Activated naive CD4-positive, alpha-beta T cell treated with anti-CD3 and anti-CD28 coated beads, Interleukin-2, amount 10 ng/mL, durations not matched to agents 7 days and 5 days (primary cell): ENCODE measurements around the gene GOLGA8B.
"Not testable (repeated sequence)": the region's sequence is repeated elsewhere in the genome, so short reads cannot be mapped to it uniquely, and the experiment has no call there.

ENCODE experiments used
- CTCF ChIA-PET: fragments of 350-600 bp; sonication (Branson Sonifier 250); formaldehyde crosslinking; loops from one replicate; lab custom pipeline; 2021; ENCODE audit warnings: antibody characterized with exemption; lab: Charles Lee
- DNase-seq: peaks from one replicate; pipeline ENCODE4 v3.0.0-alpha.2; 2020
- H3K27ac Mint-ChIP-seq: one replicate; pipeline ENCODE4 v1.8.0; 2021; ENCODE audit warnings: mild to moderate bottlenecking, moderate library complexity, mixed read lengths
- H3K27me3 Mint-ChIP-seq: one replicate; pipeline ENCODE4 v1.8.0; 2021; ENCODE audit warnings: mild to moderate bottlenecking, mixed read lengths
- H3K36me3 Mint-ChIP-seq: one replicate; pipeline ENCODE4 v1.8.0; 2021; ENCODE audit warnings: mixed read lengths
- H3K4me1 Mint-ChIP-seq: one replicate; pipeline ENCODE4 v1.8.0; 2021; ENCODE audit warnings: mixed read lengths
- H3K4me3 Mint-ChIP-seq: one replicate; pipeline ENCODE4 v1.8.0; 2021; ENCODE audit warnings: mild to moderate bottlenecking, moderate library complexity, mixed read lengths
- H3K9me3 Mint-ChIP-seq: one replicate; pipeline ENCODE4 v1.8.0; 2021; ENCODE audit warnings: mixed read lengths

Gene GOLGA8B

DNA sequence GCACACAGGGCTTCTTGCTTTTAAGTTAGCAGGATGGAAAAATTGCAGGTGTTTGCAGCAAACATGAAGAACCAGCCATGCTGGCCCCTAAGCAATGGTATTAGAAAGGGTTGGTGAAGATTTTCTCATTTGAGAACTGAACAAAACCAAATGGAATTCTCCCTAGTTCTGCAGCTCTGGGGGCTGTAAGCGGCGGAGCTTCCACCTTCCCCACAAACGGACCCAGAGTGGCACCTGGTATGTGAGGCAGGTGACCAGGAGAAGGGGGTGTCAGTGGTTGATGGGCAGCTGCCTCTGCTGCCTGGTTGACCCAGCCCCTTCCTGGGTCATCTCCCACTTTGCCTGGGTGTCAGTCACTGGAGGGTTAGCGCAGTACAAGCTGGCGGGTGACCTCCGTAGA, 22.6 kb downstream of the GOLGA8B start:
- H3K27ac Mint-ChIP-seq, H3K36me3 Mint-ChIP-seq, H3K4me3 Mint-ChIP-seq, H3K9me3 Mint-ChIP-seq, H3K4me1 Mint-ChIP-seq, DNase-seq, CTCF ChIA-PET, H3K27me3 Mint-ChIP-seq: not testable (repeated sequence)

DNA sequence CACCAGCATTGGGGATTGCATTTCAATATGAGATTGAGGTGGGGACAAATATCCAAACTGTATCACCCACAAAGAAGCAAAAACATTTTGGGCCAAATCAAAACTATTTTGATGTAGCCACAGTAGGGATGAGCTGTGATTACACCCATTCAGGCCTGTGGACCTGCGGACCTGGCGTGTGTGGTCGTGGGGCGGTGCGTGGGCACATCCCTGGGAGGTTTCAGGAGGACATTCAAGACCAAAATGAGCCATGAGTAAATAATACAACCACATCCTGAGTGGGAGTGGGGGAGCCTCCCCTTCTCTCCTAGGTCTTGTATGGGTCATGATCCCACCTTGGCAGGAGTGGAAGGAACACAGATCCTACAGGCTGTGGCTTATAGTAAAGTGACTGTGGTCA, 23.7 kb downstream of the GOLGA8B start:
- H3K9me3 Mint-ChIP-seq, H3K4me3 Mint-ChIP-seq, H3K36me3 Mint-ChIP-seq, H3K27ac Mint-ChIP-seq, CTCF ChIA-PET, H3K27me3 Mint-ChIP-seq, H3K4me1 Mint-ChIP-seq, DNase-seq: not testable (repeated sequence)

DNA sequence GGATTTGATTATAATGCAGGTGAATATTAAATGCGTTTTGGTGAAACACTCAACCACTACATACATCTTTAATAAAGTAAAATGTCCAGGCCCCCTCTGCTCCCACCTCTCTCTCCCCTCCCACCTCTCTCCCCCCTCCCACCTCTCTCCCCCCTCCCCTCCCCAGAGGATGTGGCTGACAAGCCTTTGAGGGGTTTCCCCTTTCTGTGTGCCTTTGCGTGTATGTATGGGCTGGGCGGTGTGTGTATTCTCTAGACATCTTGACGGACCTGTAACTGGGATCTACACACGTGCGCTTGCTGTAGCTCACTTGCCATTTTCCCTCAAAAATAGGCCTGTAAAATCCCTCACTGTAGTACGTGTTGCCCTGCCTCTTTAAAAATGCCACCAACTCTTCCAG, 28.3 kb downstream of the GOLGA8B start:
- DNase-seq, H3K27me3 Mint-ChIP-seq, CTCF ChIA-PET, H3K4me1 Mint-ChIP-seq, H3K4me3 Mint-ChIP-seq, H3K9me3 Mint-ChIP-seq, H3K27ac Mint-ChIP-seq, H3K36me3 Mint-ChIP-seq: not testable (repeated sequence)

DNA sequence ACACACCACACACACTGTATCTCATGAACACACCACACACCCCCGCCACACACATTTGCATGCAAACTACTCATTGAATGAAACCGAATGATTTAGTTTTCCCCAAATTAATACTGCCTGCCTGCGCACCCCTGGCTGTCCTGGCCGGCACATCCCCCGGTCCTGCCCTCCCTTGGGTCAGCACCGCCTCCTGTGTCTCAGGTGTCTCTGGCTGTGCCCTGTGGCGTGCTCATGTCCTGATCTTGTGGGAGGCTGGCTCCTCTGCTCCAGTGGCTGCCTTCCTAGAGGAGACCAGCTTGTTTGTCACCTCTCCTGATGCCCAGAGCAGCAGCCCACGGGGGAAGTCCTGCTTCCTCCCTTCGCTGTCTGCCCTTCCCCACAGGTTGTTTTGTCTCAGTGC, 28.7 kb downstream of the GOLGA8B start:
- H3K4me1 Mint-ChIP-seq, H3K9me3 Mint-ChIP-seq, H3K36me3 Mint-ChIP-seq, CTCF ChIA-PET, H3K27me3 Mint-ChIP-seq, DNase-seq, H3K27ac Mint-ChIP-seq, H3K4me3 Mint-ChIP-seq: not testable (repeated sequence)

DNA sequence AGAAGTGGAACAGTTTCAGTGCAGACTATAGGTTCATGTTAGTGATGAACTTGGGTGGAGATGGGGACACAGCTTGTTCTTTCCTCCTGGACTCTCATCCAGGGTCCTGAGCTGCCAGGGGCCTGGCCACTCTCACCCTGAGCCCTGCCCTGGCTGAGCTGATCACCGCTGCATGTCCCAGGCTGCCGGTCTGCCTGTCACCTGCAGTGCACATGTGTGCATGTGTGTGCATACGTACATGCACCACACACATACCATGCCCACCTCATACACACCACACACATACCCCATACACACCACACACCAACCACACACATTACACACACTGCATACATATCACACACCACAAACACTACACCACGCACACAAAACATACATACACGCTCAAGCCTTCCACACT, 29.3 kb downstream of the GOLGA8B start:
- H3K27ac Mint-ChIP-seq, H3K9me3 Mint-ChIP-seq, H3K4me1 Mint-ChIP-seq, H3K36me3 Mint-ChIP-seq, H3K4me3 Mint-ChIP-seq, DNase-seq, CTCF ChIA-PET, H3K27me3 Mint-ChIP-seq: not testable (repeated sequence)

DNA sequence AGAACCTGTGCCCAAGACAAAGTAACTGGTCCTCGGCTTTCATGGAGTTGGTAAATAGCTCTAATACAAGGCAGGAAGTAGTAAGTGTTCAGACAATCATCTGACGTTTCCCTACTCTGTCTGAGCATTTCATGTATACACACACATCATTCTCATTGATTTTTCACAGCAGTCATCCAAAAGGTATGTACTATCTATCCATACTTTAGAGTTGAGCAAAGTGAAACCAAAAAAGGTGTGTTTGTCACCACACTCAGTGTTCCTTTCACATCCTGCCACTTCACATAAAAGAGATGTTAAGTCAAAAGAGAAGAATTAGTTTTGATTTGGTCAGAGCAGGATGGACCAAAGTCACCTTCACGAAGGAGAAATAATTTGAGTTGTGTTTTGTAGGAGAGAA, 33.3 kb downstream of the GOLGA8B start:
- DNase-seq, H3K4me3 Mint-ChIP-seq, CTCF ChIA-PET, H3K9me3 Mint-ChIP-seq, H3K27ac Mint-ChIP-seq, H3K27me3 Mint-ChIP-seq, H3K4me1 Mint-ChIP-seq, H3K36me3 Mint-ChIP-seq: not testable (repeated sequence)

DNA sequence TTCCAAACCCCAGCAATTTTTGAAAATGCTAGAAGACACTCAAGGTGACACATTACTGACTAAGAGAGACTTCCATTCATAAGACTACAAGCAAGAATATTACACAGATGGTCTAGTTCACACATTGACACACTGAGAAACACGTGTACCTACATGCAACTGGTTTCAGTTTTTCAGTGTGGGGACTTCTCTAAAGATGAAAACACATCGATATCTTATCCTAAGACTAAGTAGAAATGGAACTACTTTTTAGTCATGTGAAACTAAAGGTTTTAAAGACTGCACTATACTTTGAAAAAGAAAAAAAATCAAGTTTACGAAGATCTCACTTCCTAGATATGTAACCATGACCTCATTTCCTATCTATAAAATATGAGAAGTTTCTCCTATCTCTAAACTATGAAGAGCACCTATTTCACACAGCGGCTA, 34.1 kb downstream of the GOLGA8B start:
- H3K9me3 Mint-ChIP-seq, CTCF ChIA-PET, H3K4me1 Mint-ChIP-seq, H3K36me3 Mint-ChIP-seq, H3K27me3 Mint-ChIP-seq, H3K4me3 Mint-ChIP-seq, DNase-seq, H3K27ac Mint-ChIP-seq: not testable (repeated sequence)

DNA sequence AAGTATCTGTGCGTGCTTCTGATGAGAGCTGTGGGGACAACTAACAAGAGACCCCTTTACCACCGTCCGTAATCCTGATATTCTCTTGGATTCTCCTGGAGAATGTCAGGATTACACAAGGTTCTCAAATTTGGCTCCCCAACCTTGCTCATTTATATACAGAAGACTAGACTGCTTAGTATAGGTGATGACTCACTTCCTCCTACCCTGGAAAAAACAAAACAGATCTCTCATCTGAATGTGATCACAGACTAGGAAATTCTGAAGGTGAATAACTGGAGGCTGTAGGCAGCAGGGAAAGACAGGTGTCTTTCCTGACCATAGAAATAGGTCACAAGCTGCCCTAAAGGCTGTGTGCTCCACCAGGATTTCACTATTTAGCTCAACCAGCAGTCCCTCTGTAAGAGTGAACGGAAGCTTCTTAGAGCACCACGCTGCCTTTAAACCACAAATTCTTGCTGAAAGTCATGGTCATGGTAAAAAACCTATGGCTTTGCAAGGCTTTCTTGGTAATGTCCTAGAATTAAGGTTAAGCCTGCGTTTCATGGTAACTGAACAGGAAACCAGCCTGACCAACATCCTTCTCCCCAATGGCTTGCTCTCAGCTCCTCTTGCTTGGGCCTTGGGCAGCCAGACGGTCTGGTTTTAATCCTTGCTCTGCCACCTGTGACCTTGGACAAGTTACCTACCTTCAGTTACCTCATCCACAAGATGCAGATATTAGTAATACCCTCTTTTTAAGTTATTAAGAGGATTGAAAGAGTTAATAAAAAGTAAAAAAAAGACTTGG, 39.4 kb downstream of the GOLGA8B start:
- H3K9me3 Mint-ChIP-seq, DNase-seq, H3K4me3 Mint-ChIP-seq, H3K4me1 Mint-ChIP-seq, CTCF ChIA-PET, H3K27ac Mint-ChIP-seq, H3K36me3 Mint-ChIP-seq, H3K27me3 Mint-ChIP-seq: not testable (repeated sequence)

DNA sequence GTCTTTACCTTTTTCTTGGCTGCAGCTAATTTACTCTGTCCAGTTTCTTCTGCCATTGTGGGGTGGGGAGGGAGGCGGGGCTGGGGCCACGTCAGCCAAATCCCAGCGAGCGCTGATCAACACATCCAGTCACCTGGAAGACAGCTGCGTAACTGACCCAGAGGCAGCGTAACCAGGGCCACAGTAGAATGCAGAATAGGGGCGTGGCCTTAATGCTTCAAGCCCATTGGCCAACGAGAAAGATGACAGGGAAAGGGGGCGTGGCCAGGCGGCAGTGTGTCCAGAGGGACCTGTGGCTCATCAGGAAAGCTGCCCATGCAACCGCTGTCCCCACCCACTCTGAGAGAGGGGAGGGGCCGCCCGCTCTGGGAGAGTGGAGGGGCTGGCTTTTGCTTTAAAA, 47.6 kb downstream of the GOLGA8B start:
- not testable (repeated sequence) for DNase-seq, H3K27me3 Mint-ChIP-seq, H3K27ac Mint-ChIP-seq

More for the DNA sequence above, 47.6 kb downstream of the GOLGA8B start:
- H3K36me3 Mint-ChIP-seq, H3K9me3 Mint-ChIP-seq, H3K4me3 Mint-ChIP-seq, H3K4me1 Mint-ChIP-seq, CTCF ChIA-PET: not testable (repeated sequence)
